ENCODE measurements around the gene SCT.

DNA sequence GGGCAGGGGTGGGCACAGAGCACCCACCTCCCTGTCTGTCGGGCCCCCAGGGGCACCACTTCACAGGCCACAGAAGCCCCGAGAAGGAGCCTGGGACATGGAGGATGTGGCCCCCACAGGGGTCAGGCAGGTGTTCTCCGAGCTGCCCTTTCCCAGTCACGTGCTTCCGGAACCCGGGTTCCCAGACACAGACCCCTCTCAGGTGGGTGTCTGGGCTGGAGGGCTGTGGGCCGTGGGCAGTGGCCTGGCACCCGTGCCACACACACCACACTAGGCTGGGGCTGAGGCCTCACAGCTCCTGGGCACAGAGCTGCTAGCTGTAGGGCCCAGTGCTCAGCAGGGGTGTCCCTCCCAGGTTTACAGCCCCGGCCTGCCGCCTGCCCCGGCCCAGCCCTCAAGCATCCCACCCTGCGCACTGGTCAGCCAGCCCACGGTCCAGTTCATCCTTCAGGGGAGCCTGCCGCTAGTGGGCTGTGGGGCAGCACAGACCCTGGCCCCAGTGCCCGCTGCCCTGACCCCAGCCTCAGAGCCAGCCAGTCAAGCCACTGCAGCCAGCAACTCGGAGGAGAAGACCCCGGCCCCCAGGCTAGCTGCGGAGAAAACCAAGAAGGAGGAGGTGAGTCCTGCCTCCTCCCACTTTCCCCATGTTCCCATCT is 16.7 kb downstream of the SCT start:
- TF ChIP-seq POLR2AphosphoS5 (IDR thresholded peaks at IDR 0.05; ENCODE audit: low read depth, low read length) (no peak), SIN3A (IDR thresholded peaks at IDR 0.05; ENCODE audit: borderline replicate concordance, insufficient read depth, low read length) (no peak), TAF1 (IDR thresholded peaks at IDR 0.05; ENCODE audit: borderline replicate concordance, insufficient read depth, low read length) (no peak)
- TF ChIP-seq, protein P1, sequence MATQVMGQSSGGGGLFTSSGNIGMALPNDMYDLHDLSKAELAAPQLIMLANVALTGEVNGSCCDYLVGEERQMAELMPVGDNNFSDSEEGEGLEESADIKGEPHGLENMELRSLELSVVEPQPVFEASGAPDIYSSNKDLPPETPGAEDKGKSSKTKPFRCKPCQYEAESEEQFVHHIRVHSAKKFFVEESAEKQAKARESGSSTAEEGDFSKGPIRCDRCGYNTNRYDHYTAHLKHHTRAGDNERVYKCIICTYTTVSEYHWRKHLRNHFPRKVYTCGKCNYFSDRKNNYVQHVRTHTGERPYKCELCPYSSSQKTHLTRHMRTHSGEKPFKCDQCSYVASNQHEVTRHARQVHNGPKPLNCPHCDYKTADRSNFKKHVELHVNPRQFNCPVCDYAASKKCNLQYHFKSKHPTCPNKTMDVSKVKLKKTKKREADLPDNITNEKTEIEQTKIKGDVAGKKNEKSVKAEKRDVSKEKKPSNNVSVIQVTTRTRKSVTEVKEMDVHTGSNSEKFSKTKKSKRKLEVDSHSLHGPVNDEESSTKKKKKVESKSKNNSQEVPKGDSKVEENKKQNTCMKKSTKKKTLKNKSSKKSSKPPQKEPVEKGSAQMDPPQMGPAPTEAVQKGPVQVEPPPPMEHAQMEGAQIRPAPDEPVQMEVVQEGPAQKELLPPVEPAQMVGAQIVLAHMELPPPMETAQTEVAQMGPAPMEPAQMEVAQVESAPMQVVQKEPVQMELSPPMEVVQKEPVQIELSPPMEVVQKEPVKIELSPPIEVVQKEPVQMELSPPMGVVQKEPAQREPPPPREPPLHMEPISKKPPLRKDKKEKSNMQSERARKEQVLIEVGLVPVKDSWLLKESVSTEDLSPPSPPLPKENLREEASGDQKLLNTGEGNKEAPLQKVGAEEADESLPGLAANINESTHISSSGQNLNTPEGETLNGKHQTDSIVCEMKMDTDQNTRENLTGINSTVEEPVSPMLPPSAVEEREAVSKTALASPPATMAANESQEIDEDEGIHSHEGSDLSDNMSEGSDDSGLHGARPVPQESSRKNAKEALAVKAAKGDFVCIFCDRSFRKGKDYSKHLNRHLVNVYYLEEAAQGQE (IDR thresholded peaks at IDR 0.05; ENCODE audit: insufficient read depth in 1 of 2, low read depth in 2 of 2, low read length in 2 of 2), result no peak
